MM.1S (cell line): Measurements from ENCODE around the gene GLB1L2.

Experiments
- DNase-seq: peaks from one replicate; pipeline ENCODE4 v3.0.0-alpha.2; 2015
- H2AFZ ChIP-seq: fragments of 300-600 bp; sonication (generic); 2 replicates; pipeline ENCODE4 v1.6.0; 2016; ENCODE audit warnings: antibody characterized with exemption, low read length
- H3F3A ChIP-seq: fragments of 300-600 bp; sonication (generic); 2 replicates; pipeline ENCODE4 v1.6.1; 2016; ENCODE audit warnings: mild to moderate bottlenecking, antibody characterized with exemption, low read length, moderate library complexity, mixed read lengths; ENCODE audit not compliant: insufficient read depth
- H3K27ac ChIP-seq: fragments of 300-600 bp; sonication (generic); 2 replicates; pipeline ENCODE4 v1.5.1; 2016; ENCODE audit warnings: mild to moderate bottlenecking, low read length
- H3K27me3 ChIP-seq: fragments of 300-600 bp; sonication (generic); replicated peaks from 2 replicates; pipeline ENCODE4 v1.6.0; 2016; ENCODE audit warnings: low read length; ENCODE audit not compliant: insufficient read depth
- H3K36me3 ChIP-seq: fragments of 300-600 bp; sonication (generic); replicated peaks from 2 replicates; pipeline ENCODE4 v1.6.1; 2016; ENCODE audit warnings: mild to moderate bottlenecking, low read length, mixed read lengths; ENCODE audit not compliant: insufficient read depth
- H3K4me1 ChIP-seq: fragments of 300-600 bp; sonication (generic); 2 replicates; pipeline ENCODE4 v1.6.1; 2016; ENCODE audit warnings: low read length, mixed read lengths
- H3K4me2 ChIP-seq: fragments of 300-600 bp; sonication (generic); 2 replicates; pipeline ENCODE4 v1.6.0; 2016; ENCODE audit warnings: low read depth, low read length
- H3K4me3 ChIP-seq: fragments of 300-600 bp; sonication (generic); 2 replicates; pipeline ENCODE4 v1.5.1; 2016; ENCODE audit warnings: low read length, mixed read lengths
- H3K79me2 ChIP-seq: fragments of 300-600 bp; sonication (generic); 2 replicates; pipeline ENCODE4 v1.6.1; 2016; ENCODE audit warnings: mixed run types, low read length, mixed read lengths
- H3K9ac ChIP-seq: fragments of 300-600 bp; sonication (generic); 2 replicates; pipeline ENCODE4 v1.6.1; 2016; ENCODE audit warnings: low read length, mixed read lengths
- H3K9me2 ChIP-seq: fragments of 300-600 bp; sonication (generic); replicated peaks from 2 replicates; pipeline ENCODE4 v1.6.1; 2016; ENCODE audit warnings: mild to moderate bottlenecking, low read length, mixed read lengths; ENCODE audit not compliant: insufficient read depth
- H3K9me3 ChIP-seq: fragments of 300-600 bp; sonication (generic); replicated peaks from 2 replicates; pipeline ENCODE4 v1.6.1; 2016; ENCODE audit warnings: mild to moderate bottlenecking, low read length, mixed read lengths; ENCODE audit not compliant: insufficient read depth
- H4K20me1 ChIP-seq: fragments of 300-600 bp; sonication (generic); 2 replicates; pipeline ENCODE4 v1.6.1; 2016; ENCODE audit warnings: mild to moderate bottlenecking, low read length, moderate library complexity, mixed read lengths; ENCODE audit not compliant: insufficient read depth
- CTCF ChIP-seq: fragments of 300-600 bp; sonication (generic); IDR thresholded peaks from 2 replicates; pipeline ENCODE4 v1.5.1; 2016; ENCODE audit warnings: antibody characterized with exemption, low read length, mixed read lengths
- EZH2 ChIP-seq: fragments of 300-600 bp; sonication (generic); optimal IDR thresholded peaks from 2 replicates; pipeline ENCODE3; 2017; ENCODE audit warnings: low read depth, mild to moderate bottlenecking, antibody characterized with exemption, low read length, mixed read lengths
- EZH2phosphoT487 ChIP-seq: fragments of 300-600 bp; sonication (generic); IDR thresholded peaks from 2 replicates; pipeline ENCODE4 v1.6.1; 2018; ENCODE audit warnings: antibody characterized with exemption, low read length

The GLB1L2 gene

GRCh38 chr11:134362192-134362901 is 30.6 kb downstream of the GLB1L2 start:
- H3K27ac ChIP-seq, result no peak overlapping the region
- H3K4me2 ChIP-seq, result no peak overlapping the region
- no peaks in the 10 kb centered on the region for H4K20me1 ChIP-seq
- H3K9me3 ChIP-seq, result no peaks in the 10 kb centered on the region
- H3K36me3 ChIP-seq, result no peaks in the 10 kb centered on the region
- no peaks in the 10 kb centered on the region; the same call in 1 of the 2 replicates for H3K27me3 ChIP-seq
- H3K4me3 ChIP-seq, result no peak overlapping the region
- no peak for DNase-seq
- no peaks in the 10 kb centered on the region for H3F3A ChIP-seq
- no peaks in the 10 kb centered on the region for H3K9me2 ChIP-seq
- H3K4me1 ChIP-seq, result no peaks in the 10 kb centered on the region
- no peak for TF ChIP-seq EZH2
- H2AFZ ChIP-seq, result no peak overlapping the region
- H3K9ac ChIP-seq, result no peak overlapping the region
- no peaks in the 10 kb centered on the region for H3K79me2 ChIP-seq

- H3K9me3 ChIP-seq, result no peaks in the 10 kb centered on the region
- no peaks in the 10 kb centered on the region for H3K36me3 ChIP-seq
- no peak overlapping the region for H3K27ac ChIP-seq
- H3K9ac ChIP-seq, result no peak overlapping the region
- DNase-seq, result no peak
- H3K4me1 ChIP-seq, result no peaks in the 10 kb centered on the region
- H4K20me1 ChIP-seq, result no peaks in the 10 kb centered on the region
- TF ChIP-seq EZH2phosphoT487 (no peak), EZH2 (no peak), CTCF (no peak)
- no peak overlapping the region for H3K4me2 ChIP-seq
- no peak overlapping the region for H2AFZ ChIP-seq
- H3K4me3 ChIP-seq, result no peak overlapping the region
- H3K79me2 ChIP-seq, result no peaks in the 10 kb centered on the region
- no peaks in the 10 kb centered on the region; the same call in 1 of the 2 replicates for H3K27me3 ChIP-seq
- H3K9me2 ChIP-seq, result no peaks in the 10 kb centered on the region
- H3F3A ChIP-seq, result no peaks in the 10 kb centered on the region
Observed at GRCh38 chr11:134363161-134363560, 31.4 kb downstream of the GLB1L2 start.

GRCh38 chr11:134363592-134363991 is 31.8 kb downstream of the GLB1L2 start:
- no peaks in the 10 kb centered on the region for H3K79me2 ChIP-seq
- no peak overlapping the region for H3K9ac ChIP-seq

More at GRCh38 chr11:134363592-134363991, 31.8 kb downstream of the GLB1L2 start:
- Histone ChIP-seq H3K27me3 (no peaks in the 10 kb centered on the region; the same call in 1 of the 2 replicates), H4K20me1 (no peaks in the 10 kb centered on the region), H3F3A (no peaks in the 10 kb centered on the region), H3K9me3 (no peaks in the 10 kb centered on the region), H2AFZ (no peak overlapping the region), H3K27ac (no peak overlapping the region), H3K4me3 (no peak overlapping the region), H3K36me3 (no peaks in the 10 kb centered on the region), H3K4me2 (no peak overlapping the region), H3K4me1 (no peaks in the 10 kb centered on the region), H3K9me2 (no peaks in the 10 kb centered on the region)
- DNase-seq, result no peak
- TF ChIP-seq EZH2 (no peak), CTCF (no peak), EZH2phosphoT487 (no peak)
